Cardiac fibroblast (primary cell): Measurements from ENCODE around the gene TTLL11.
A peak's percentile ranks its signal among the peaks of the same experiment; 100 is the strongest.
"Not testable (repeated sequence)": the region's sequence is repeated elsewhere in the genome, so short reads cannot be mapped to it uniquely, and the experiment has no call there.

Experiments
- DNase-seq, 2 donors: peaks; one replicate each; pipeline versions ENCODE4 v3.0.0 to v3.0.0-alpha.2; 2010; ENCODE audit warnings: low read depth in 2 of 2
- H3K4me3 ChIP-seq, 2 donors: replicated peaks in 1 of 2; 1 replicate in 1 of 2; 2 replicates in 1 of 2; pipeline ENCODE4 v1.5.1; 2011; ENCODE audit warnings: low read depth in 2 of 2, low read length in 2 of 2, mild to moderate bottlenecking in 2 of 2, moderate library complexity in 1 of 2
- TF ChIP-seq, protein P1 (sequence below): IDR thresholded peaks from one replicate; pipeline ENCODE4 v1.5.1; 2011; ENCODE audit warnings: low read depth, mild to moderate bottlenecking, low read length, inconsistent platforms

Gene TTLL11

DNA sequence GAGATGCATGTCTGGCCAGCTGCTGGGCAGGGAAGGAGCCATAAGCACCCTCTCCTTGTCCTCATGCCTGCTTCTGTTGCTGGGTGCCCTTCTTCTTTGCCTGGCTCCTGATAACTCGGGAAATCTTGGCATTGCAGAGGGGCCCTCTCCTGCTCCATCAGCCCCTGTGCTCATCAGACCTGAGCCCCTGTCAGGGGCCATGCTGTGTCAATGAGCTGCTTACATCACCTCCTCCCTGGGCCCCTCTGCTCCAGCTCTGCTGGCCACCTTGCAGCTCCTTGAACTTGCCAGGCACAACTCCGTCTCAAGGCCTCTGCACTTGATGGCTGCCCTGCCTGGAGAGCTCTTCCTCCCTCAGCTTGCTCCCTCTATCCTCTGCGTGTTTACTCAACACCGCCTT is 194.3 kb downstream of the TTLL11 start:
- TF ChIP-seq, protein P1, sequence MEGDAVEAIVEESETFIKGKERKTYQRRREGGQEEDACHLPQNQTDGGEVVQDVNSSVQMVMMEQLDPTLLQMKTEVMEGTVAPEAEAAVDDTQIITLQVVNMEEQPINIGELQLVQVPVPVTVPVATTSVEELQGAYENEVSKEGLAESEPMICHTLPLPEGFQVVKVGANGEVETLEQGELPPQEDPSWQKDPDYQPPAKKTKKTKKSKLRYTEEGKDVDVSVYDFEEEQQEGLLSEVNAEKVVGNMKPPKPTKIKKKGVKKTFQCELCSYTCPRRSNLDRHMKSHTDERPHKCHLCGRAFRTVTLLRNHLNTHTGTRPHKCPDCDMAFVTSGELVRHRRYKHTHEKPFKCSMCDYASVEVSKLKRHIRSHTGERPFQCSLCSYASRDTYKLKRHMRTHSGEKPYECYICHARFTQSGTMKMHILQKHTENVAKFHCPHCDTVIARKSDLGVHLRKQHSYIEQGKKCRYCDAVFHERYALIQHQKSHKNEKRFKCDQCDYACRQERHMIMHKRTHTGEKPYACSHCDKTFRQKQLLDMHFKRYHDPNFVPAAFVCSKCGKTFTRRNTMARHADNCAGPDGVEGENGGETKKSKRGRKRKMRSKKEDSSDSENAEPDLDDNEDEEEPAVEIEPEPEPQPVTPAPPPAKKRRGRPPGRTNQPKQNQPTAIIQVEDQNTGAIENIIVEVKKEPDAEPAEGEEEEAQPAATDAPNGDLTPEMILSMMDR, result no peak
- DNase-seq, result no peak
- H3K4me3 ChIP-seq, result no peak overlapping the region

DNA sequence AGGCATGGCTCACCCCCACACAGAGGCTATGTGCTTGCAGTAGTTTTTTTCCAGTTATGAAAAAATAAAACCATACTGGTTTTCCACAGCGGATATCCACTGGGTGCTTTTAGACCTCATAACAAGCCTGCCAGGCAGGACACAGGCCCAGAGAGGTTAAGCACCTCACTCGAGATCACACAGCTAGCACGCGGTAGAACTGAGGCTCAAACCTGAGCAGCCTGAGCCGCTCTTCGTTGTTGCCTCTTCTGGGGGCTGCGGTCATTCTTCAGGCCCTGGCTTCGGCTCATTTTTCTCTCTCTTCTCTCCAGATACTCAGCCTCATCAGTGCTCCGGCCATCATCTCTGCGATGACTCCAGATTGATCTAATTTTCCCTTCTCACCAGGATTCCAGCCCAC is 196.0 kb downstream of the TTLL11 start:
- DNase-seq, result no peak
- H3K4me3 ChIP-seq, result no peak overlapping the region
- TF ChIP-seq, protein P1, result no peak

DNA sequence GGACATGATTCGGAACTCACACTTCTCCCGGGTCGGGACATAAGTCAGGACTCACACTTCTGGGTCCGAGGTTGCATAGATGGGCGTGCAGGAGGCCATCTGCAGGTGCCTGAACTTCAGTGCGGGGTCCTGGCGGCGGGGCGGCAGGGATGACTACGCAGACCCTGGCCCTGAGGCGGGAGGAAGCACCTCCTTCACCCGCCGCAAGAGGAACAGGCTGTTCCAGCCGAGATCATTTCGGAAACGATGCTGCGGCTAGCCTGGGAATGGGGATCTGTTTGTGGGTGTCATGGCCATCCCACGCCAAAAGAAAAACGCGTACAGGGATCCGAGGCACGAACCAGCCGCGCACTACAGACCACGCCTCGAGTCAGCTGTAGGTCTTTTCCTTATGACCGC is 196.6 kb downstream of the TTLL11 start:
- TF ChIP-seq, protein P1, result no peak
- H3K4me3 ChIP-seq, result no peak overlapping the region
- no peak for DNase-seq

DNA sequence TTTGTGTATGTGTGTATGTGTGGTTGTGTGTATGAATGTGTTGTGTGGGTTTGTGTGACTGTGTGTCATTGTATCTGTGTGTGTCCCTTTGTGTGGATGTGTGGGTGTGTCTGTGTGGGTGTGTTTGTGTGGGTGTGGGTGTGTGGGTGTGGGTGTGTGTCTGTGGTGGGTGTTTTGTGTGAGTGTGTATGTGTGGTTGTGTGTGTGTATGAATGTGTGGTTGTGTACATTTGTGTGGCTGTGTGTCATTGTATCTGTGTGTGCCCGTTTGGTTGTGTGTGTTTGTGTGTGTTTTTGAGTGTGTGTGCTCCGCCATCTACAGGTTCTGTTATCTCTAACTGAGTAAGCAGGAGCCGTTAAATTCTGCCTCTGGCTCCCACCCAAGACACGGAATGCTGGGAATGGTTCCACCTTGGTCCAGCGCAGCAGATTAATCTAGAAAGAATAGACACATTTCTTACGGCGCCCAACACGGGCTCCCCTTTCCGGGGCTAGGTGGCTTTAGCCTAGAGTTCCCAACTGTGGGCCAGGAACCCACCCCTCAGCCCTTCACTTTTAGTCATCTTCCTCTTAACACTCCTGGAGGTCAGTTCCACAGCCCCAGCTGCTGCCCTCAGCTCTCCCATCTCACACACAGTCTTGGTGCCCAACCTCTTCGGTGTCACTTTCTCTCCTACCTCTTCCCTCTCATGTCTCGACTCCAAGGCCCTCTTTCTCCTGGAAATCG is 197.1 kb downstream of the TTLL11 start:
- peak in 1 of 2 donors; percentile 62 for DNase-seq
- H3K4me3 ChIP-seq, result no peak overlapping the region
- TF ChIP-seq, protein P1, result no peak

DNA sequence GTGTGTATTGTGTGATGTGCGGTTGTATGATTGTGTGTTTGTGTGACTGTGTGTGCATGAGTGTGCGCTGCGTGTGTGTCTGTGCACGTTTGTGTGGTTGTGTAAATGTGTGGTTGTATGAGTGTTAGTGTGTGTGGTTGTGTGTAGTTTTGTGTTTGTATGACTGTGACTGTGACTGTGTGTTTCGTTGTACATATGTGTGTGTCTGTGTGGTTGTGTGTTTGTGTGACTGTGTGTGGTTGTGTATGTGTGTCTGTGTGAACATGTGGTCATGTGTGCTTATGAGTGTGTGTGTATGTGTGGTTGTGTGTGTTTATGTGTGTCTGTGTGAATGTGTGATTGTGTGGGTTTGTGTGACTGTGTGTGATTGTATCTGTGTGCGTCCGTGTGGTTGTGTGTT is 197.8 kb downstream of the TTLL11 start:
- DNase-seq, result no peak
- H3K4me3 ChIP-seq, result no peak overlapping the region
- TF ChIP-seq, protein P1, result no peak

DNA sequence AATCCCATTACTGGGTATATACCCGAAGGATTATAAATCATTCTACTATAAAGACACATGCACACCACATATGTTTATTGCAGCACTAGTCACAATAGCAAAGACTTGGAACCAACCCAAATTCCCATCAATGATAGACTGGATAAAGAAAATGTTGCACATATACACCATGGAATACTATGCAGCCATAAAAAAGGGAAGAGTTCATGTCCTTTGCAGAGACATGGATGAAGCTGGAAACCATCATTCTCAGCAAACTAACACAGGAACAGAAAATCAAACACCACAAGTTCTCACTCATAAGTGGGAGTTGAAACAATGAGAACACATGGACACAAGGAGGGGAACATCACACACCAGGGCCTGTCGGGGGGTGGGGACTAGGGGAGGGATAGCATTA is 198.7 kb downstream of the TTLL11 start:
- not testable (repeated sequence) for H3K4me3 ChIP-seq, DNase-seq

DNA sequence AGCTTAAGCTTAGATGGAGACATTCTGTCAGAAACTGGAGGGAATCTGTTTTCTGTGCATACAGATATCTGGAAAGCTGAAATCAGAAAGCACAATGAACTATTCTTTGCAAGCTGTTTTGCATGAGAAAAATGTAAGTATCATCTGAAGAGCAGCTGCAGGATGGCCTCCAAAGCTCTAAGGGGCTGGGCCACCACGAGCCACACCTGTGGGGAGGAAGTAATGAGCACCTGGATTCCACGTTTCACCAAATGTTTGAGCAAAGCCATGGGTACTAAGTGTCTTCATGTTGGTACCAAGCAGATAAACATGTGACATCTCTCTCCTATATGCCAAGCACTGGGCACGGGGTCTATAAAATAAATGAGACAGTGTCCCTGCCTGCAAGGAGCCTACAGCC is 199.3 kb downstream of the TTLL11 start:
- TF ChIP-seq, protein P1, result no peak
- H3K4me3 ChIP-seq, result no peak overlapping the region
- no peak for DNase-seq
